HepG2 (cell line): ENCODE data around the gene FRMD8. TPM values are rescaled to one million over a fixed set of nuclear protein-coding genes. Genes with fewer than 3 reads are reported as not detected.

Experiments
- HMG20B ChIP-seq: conservative IDR thresholded peaks from 2 replicates; pipeline ENCODE4 v1.6.1; 2016; ENCODE audit warnings: missing genetic modification reagents, missing compliant biosample characterization
- NONO ChIP-seq, 2 experiments: fragments of 450-650 bp in 1 of 2; sonication (generic) in 1 of 2; formaldehyde crosslinking in 1 of 2; IDR thresholded peaks in 1 of 2; conservative IDR thresholded peaks in 1 of 2; 2 replicates each; pipeline versions ENCODE4 v1.6.1 to v1.8.0; 2017 to 2022; ENCODE audit warnings: mild to moderate bottlenecking in 1 of 2, missing genetic modification reagents in 1 of 2, moderate library complexity in 1 of 2
- SMAD3 ChIP-seq: sonication (generic); formaldehyde crosslinking; IDR thresholded peaks from 2 replicates; pipeline ENCODE4 v1.4.0; 2020; ENCODE audit warnings: missing genetic modification reagents
- ZNF501 ChIP-seq: sonication (generic); formaldehyde crosslinking; IDR thresholded peaks from 2 replicates; pipeline ENCODE4 v1.5.1; 2020; ENCODE audit warnings: mild to moderate bottlenecking, moderate library complexity, missing genetic modification reagents
- polyA plus RNA-seq, 8 experiments: library from polyadenylated mRNA; depleted of rRNA in 3 of 8; stranded (reverse) in 7 of 8; unstranded in 1 of 8; fragments of >200 nt; fragmentation: Illumina TruSeq in 4 of 8; extraction: Trizol in 4 of 8; gene quantifications; 2 replicates each; pipeline versions ENCODE4 v1.2.1 to v1.2.3, GENCODE V29; 2011 to 2016; ENCODE audit warnings: low read depth in 4 of 8, missing spikeins in 1 of 8, mixed read lengths in 1 of 8; ENCODE audit not compliant: insufficient read depth in 1 of 8
- total RNA-seq, 5 experiments: library from RNA; depleted of rRNA; stranded (reverse); fragments of >200 nt; fragmentation: Illumina TruSeq; extraction: Trizol; gene quantifications; 2 replicates each; pipeline ENCODE4 v1.2.3, GENCODE V29; 2016; ENCODE audit warnings: low read depth in 1 of 5
- TF ChIP-seq, protein P1 (sequence below), 2 experiments: sonication (generic) in 1 of 2; formaldehyde crosslinking in 1 of 2; IDR thresholded peaks; 2 replicates each; pipeline versions ENCODE4 v1.6.1 to v1.9.0; 2014 to 2022; ENCODE audit warnings: antibody characterized with exemption in 1 of 2, borderline replicate concordance in 1 of 2, inconsistent platforms in 1 of 2, low read depth in 1 of 2, missing genetic modification reagents in 1 of 2
- TF ChIP-seq, protein P2 (sequence below): sonication (generic); formaldehyde crosslinking; IDR thresholded peaks from 2 replicates; pipeline ENCODE4 v1.5.1; 2020; ENCODE audit warnings: mild to moderate bottlenecking, missing genetic modification reagents, borderline replicate concordance
- TF ChIP-seq, protein P3 (sequence below): sonication (generic); formaldehyde crosslinking; IDR thresholded peaks from 2 replicates; pipeline ENCODE4 v1.5.0; 2020; ENCODE audit warnings: mild to moderate bottlenecking, missing genetic modification reagents
- TF ChIP-seq, protein P4 (sequence below): sonication (generic); formaldehyde crosslinking; IDR thresholded peaks from 2 replicates; pipeline ENCODE4 v1.5.0; 2020; ENCODE audit warnings: mild to moderate bottlenecking, missing genetic modification reagents, borderline replicate concordance

Gene FRMD8
- total and polyA plus RNA-seq, 2 of the 13 experiments (the other 11 are each of a cell fraction or from before 2014, with no cell fraction given), result 5.8 to 20.6 TPM

DNA sequence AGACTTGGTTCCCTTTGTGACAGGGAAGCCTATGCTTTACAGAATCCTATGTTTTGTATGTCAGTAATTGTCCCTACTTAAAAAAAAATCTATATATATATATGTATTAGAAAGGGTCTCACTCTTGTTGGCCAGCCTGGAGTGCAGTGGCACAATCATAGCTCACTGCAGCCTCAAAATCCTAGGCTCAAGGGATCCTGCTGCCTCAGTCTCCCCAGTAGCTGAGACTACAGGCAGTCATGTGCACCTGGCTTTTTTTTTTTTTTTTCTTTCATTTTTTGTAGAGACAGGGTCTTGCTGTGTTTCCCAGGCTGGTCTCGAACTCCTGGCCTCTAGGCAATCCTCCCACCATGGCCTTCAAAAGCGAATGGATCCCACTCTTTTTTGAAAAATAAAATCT, 34.1 kb downstream of the FRMD8 start (continued):
- TF ChIP-seq, protein P1, sequence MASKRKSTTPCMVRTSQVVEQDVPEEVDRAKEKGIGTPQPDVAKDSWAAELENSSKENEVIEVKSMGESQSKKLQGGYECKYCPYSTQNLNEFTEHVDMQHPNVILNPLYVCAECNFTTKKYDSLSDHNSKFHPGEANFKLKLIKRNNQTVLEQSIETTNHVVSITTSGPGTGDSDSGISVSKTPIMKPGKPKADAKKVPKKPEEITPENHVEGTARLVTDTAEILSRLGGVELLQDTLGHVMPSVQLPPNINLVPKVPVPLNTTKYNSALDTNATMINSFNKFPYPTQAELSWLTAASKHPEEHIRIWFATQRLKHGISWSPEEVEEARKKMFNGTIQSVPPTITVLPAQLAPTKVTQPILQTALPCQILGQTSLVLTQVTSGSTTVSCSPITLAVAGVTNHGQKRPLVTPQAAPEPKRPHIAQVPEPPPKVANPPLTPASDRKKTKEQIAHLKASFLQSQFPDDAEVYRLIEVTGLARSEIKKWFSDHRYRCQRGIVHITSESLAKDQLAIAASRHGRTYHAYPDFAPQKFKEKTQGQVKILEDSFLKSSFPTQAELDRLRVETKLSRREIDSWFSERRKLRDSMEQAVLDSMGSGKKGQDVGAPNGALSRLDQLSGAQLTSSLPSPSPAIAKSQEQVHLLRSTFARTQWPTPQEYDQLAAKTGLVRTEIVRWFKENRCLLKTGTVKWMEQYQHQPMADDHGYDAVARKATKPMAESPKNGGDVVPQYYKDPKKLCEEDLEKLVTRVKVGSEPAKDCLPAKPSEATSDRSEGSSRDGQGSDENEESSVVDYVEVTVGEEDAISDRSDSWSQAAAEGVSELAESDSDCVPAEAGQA (IDR thresholded peaks at IDR 0.05; ENCODE audit: low read depth), result no peak
- TF ChIP-seq, protein P1 (CRISPR knock-in tag; IDR thresholded peaks at IDR 0.05; ENCODE audit: borderline replicate concordance), result no peak
- TF ChIP-seq SMAD3 (CRISPR knock-in tag) (0 out of 2 replicates have a peak, but pooled peaks have one; percentile 7), NONO (IDR thresholded peaks at IDR 0.05) (no peak), NONO (CRISPR knock-in tag; conservative IDR thresholded peaks at IDR 0.05) (no peak), ZNF501 (CRISPR knock-in tag) (no peak), HMG20B (CRISPR knock-in tag) (no peak)
- TF ChIP-seq, protein P2, sequence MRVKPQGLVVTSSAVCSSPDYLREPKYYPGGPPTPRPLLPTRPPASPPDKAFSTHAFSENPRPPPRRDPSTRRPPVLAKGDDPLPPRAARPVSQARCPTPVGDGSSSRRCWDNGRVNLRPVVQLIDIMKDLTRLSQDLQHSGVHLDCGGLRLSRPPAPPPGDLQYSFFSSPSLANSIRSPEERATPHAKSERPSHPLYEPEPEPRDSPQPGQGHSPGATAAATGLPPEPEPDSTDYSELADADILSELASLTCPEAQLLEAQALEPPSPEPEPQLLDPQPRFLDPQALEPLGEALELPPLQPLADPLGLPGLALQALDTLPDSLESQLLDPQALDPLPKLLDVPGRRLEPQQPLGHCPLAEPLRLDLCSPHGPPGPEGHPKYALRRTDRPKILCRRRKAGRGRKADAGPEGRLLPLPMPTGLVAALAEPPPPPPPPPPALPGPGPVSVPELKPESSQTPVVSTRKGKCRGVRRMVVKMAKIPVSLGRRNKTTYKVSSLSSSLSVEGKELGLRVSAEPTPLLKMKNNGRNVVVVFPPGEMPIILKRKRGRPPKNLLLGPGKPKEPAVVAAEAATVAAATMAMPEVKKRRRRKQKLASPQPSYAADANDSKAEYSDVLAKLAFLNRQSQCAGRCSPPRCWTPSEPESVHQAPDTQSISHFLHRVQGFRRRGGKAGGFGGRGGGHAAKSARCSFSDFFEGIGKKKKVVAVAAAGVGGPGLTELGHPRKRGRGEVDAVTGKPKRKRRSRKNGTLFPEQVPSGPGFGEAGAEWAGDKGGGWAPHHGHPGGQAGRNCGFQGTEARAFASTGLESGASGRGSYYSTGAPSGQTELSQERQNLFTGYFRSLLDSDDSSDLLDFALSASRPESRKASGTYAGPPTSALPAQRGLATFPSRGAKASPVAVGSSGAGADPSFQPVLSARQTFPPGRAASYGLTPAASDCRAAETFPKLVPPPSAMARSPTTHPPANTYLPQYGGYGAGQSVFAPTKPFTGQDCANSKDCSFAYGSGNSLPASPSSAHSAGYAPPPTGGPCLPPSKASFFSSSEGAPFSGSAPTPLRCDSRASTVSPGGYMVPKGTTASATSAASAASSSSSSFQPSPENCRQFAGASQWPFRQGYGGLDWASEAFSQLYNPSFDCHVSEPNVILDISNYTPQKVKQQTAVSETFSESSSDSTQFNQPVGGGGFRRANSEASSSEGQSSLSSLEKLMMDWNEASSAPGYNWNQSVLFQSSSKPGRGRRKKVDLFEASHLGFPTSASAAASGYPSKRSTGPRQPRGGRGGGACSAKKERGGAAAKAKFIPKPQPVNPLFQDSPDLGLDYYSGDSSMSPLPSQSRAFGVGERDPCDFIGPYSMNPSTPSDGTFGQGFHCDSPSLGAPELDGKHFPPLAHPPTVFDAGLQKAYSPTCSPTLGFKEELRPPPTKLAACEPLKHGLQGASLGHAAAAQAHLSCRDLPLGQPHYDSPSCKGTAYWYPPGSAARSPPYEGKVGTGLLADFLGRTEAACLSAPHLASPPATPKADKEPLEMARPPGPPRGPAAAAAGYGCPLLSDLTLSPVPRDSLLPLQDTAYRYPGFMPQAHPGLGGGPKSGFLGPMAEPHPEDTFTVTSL (CRISPR knock-in tag), result 0 out of 2 replicates have a peak, but pooled peaks have one; percentile 7
- TF ChIP-seq, protein P3, sequence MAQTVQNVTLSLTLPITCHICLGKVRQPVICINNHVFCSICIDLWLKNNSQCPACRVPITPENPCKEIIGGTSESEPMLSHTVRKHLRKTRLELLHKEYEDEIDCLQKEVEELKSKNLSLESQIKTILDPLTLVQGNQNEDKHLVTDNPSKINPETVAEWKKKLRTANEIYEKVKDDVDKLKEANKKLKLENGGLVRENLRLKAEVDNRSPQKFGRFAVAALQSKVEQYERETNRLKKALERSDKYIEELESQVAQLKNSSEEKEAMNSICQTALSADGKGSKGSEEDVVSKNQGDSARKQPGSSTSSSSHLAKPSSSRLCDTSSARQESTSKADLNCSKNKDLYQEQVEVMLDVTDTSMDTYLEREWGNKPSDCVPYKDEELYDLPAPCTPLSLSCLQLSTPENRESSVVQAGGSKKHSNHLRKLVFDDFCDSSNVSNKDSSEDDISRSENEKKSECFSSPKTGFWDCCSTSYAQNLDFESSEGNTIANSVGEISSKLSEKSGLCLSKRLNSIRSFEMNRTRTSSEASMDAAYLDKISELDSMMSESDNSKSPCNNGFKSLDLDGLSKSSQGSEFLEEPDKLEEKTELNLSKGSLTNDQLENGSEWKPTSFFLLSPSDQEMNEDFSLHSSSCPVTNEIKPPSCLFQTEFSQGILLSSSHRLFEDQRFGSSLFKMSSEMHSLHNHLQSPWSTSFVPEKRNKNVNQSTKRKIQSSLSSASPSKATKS (CRISPR knock-in tag), result 0 out of 2 replicates have a peak, but pooled peaks have one; percentile 64
- TF ChIP-seq, protein P4, sequence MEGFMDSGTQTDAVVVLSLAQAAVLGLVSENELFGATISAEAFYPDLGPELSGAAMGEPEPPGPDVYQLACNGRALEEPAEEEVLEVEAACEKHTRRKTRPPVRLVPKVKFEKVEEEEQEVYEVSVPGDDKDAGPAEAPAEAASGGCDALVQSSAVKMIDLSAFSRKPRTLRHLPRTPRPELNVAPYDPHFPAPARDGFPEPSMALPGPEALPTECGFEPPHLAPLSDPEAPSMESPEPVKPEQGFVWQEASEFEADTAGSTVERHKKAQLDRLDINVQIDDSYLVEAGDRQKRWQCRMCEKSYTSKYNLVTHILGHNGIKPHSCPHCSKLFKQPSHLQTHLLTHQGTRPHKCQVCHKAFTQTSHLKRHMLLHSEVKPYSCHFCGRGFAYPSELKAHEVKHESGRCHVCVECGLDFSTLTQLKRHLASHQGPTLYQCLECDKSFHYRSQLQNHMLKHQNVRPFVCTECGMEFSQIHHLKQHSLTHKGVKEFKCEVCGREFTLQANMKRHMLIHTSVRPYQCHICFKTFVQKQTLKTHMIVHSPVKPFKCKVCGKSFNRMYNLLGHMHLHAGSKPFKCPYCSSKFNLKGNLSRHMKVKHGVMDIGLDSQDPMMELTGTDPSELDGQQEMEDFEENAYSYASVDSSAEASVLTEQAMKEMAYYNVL (CRISPR knock-in tag), result 0 out of 2 replicates have a peak, but pooled peaks have one; percentile 3
